Stimulated activated CD4-positive, alpha-beta T cell treated with anti-CD3 and anti-CD28 coated beads, Interleukin-15, amount 100 ng/mL, for 48 hours (primary cell): Measurements from ENCODE around the gene APOBEC3G.
A peak's percentile ranks its signal among the peaks of the same experiment; 100 is the strongest.

Source experiments
- DNase-seq, 2 donors: peaks; one replicate each; pipeline ENCODE4 v3.0.0-alpha.2; 2020; ENCODE audit warnings: low read depth in 2 of 2

The APOBEC3G gene

DNA sequence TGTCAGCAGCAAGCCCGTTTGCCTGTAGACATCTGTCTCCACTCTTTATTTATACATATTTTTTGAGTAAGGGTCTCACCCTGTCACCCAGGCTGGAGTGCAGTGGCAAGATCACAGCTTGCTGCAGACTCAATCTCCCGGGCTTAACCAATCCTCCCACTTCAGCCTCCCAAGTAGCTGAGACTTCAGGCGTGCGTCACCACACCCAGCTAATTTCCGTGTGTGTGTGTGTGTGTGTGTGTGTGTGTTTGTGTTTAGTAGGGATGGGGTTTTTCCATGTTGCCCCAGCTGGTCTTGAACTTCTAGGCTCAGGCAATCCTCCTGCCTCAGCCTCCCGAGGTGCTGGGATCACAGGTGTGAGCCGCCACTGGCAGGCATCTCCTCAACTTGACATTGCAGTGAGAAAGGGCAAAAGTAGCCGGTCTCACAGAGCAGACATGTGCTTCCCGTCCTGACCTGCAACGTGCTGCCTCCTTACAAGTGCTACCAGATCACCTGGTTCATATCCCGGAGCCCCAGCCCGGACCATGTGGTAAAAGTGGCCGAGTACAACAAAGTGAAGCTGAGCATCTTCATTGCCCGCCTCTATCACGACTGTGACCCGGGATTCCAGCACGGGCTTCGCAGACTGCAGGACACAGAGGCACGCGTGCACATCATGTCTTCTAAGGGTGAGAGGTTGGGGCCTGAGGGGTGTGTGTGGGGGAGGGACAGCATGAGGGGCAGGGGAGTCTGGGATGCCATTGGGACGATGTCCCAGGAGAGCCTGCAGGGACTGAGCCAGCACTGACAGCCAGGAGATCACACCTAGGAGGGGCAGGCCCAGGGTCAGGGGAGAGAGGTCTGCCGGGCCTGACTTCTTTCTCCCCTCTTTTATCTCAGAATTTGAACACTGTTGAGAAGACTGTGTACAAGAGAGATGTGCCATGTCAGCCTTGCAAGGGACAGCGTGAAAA is 14.3 kb downstream of the APOBEC3G start:
- no peak for DNase-seq

DNA sequence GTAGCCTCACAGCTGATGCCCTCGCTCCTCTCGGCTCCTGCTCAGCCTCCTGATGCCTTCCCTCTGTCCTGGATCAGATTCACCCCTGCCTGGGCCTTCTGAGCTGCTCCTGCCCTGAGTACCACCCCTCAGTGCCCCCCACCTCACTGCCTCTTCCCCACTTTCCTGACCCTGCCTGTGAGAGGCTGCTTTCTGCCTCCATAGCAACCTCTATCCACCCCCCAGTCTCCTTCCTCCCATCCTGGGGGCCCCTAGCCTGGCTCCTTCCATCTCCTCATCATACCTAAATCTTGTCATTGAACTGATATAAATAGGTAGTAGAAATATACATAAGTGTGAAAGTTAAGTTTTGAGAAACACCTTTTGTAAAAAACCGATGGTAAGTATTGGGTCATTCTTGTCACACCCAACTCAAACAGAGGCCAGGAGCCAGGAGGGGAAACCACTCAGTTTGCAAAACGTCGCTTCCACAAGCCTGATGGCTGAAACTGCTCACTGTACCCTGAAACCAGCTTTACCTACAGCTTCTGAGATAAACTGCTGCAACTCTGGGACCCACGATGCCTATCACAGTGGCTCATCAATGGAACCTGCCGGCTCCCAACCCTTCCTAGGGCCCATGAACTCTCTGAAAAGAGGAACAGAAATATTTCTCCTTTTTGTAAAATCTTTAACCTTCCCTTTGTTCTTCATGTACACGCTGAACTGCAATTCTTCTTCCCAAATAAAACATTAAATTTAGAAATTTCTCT is 15.2 kb downstream of the APOBEC3G start:
- no peak for DNase-seq

DNA sequence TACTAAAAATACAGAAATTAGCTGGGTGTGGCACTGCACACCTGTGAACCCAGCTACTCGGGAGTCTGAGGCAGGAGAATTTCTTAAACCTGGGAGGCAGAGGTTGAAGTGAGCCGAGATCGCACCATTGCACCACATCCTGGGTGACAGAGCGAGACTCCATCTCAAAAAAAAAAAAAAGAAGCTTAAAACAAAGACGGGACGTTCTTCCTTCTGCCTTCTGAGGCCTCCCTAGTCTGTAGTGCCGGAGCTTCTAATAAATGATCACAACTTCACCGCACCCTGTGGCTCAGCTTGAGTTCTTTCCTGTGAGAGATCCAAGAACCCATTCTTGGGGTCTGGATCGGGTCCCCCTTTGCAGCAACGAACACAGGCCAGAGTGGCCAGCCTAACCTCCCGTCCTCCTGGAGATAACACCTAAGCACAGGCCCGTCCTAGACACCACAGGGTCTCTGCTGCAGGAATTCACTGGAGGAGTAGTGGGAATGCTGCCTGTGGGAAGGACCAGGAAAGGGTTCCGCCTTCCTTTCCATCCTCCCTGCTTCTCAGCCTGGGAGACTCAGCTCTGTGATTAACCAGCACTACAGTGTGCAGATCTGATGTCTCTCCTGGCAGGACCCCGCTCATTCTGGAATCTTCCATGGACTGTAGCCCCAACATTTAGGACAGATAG is 17.8 kb downstream of the APOBEC3G start:
- DNase-seq, result no peak

DNA sequence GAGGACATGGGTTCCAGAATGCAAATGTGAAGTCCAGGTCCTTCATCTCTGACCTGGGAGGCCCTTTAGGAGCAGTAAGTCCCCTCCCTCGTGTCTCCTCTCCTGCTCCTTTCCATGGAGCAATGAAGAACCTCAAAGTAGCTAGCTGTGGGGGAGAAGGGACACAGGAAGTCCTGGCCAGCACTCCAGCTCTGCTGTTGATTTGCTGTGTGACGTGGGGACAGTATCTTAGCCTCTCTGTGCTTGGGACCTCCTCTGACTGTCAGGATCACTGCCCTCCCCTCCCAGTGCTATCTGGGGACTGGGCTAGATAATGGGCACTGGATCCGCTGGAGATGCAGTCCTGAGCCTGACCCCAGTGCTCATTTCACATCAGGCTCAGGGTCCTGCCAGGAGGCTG is 18.9 kb downstream of the APOBEC3G start:
- DNase-seq, result no peak

- DNase-seq, result no peak
Observed at GRCh38 chr22:39097098-39098020, 20.3 kb downstream of the APOBEC3G start, which contains the start of gene APOBEC3H. TSS of gene APOBEC3H (plus strand) at chr22:39097244. CDS start at chr22:39100279, 3,035 bp downstream.

GRCh38 chr22:39098026-39098425 is 21.0 kb downstream of the APOBEC3G start:
- no peak for DNase-seq

GRCh38 chr22:39098576-39098975 is 21.5 kb downstream of the APOBEC3G start:
- no peak for DNase-seq

DNA sequence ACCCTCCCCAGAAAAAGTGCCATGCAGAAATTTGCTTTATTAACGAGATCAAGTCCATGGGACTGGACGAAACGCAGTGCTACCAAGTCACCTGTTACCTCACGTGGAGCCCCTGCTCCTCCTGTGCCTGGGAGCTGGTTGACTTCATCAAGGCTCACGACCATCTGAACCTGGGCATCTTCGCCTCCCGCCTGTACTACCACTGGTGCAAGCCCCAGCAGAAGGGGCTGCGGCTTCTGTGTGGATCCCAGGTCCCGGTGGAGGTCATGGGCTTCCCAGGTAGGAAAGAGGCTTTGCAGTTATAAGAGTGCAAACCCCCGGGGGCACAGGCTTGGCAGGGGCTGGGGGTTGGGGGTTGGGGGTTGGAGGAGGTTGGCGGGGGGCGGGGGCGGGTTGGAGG is 24.2 kb downstream of the APOBEC3G start:
- DNase-seq, result no peak

DNA sequence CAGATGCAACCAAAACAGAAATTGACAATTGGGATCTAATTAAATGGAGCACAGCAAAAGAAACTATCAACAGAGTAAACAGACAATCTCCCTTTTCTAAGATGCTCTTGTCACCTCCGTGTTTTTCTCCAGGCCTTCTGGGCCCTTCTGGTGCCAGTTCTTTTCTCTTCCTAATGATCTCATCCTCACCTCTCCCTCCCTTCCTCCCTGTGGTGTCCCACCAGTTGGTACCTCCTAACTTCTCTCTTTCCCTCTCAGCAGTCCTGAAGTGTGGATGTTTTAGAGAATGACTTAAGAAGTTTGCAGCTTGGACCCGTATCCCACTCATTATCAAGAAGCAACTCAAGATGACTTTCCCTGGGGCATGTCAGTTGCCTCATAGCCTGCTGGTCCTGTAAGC is 26.4 kb downstream of the APOBEC3G start:
- DNase-seq, result no peak

DNA sequence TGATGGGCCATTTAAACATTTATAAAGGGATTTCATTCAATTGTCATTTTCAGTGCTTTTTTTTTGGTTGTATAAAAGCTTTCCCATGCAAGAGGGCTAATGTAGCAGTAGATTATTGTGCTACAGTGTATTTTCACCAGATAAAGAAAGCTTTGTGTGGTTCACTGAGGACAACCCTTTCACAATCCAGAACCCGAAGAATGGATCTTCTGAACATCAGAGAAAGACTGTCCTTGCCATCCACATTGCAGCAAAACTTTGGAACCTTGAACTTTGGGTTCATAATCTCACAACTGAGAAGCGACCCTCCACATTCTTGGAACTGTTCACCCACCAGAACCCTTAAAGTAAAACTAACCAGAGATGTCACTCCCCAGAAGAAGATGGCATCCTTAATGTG is 29.3 kb downstream of the APOBEC3G start:
- no peak for DNase-seq

- no peak for DNase-seq
Observed at GRCh38 chr22:39108487-39108886, 31.4 kb downstream of the APOBEC3G start.

- DNase-seq, result no peak
Observed at GRCh38 chr22:39109361-39109760, 32.3 kb downstream of the APOBEC3G start.

- no peak for DNase-seq
Observed at GRCh38 chr22:39110631-39111561, 33.8 kb downstream of the APOBEC3G start.

DNA sequence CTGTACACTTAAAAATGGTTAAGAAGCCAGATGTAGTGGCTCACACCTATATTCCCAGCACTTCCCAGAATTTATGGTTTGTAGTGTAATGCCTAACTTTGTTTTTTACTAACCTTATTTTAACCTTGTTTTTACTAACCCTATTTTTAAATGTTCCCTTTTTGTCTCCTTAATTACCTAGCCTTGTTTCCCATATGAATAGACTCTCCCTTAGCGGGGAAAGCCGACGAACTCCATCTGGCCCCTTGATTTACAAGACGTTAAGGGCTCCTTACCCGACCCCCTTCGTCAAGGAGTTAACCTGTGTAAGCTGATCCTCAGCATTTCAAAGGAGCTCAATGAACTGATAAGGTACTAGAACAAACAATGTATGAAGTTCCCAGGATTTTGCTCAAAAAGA is 37.0 kb downstream of the APOBEC3G start:
- no peak for DNase-seq

DNA sequence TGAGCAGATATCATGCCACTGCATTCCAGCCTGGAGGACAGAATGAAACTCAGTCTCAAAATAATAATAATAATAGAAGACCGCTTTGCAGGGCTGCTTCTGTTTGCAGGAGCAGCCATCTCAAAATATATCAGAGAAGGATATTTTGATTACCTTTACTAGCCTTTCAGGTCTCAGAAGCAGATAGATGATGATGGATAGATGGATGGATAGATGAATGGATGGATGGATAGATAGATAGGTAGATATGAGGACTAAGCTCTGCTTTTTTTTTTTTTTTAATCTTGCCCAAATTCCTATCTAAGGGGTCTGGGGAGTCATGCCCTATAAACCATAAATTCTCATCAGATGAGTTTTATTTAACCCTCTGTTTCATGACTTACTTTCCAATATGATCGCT is 38.5 kb downstream of the APOBEC3G start:
- DNase-seq, result no peak

DNA sequence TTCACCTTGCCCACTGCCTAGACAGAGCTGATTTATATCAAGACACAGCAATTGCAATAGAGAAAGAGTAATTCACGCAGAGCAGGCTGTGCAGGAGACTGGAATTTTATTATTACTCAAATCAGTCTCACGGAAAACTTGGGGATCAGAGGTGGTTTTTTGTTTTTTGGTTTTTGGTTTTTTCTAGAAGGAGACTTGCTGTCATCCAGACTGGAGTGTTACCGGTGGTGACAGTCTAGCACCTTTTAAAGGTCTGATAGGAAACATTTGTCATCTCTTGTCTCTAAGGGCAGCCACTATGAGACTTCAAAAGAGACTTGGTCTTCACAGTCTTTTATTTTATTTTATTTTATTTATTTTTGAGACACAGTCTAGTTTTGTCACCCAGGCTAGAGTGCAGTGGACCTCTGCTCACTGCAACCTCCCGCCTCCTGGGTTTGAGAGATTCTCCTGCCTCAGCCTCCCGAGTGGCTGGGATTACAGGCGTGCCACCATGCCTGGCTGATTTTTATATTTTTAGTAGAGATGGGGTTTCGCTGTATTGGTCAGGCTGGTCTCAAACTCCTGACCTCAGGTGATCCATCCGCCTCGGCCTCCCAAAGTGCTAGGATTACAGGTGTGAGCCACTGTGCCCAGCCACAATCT is 39.0 kb downstream of the APOBEC3G start:
- DNase-seq, result no peak

- DNase-seq, result peak; percentile 54 to 68
Observed at GRCh38 chr22:39117585-39118191, 40.6 kb downstream of the APOBEC3G start.

- no peak for DNase-seq
Observed at GRCh38 chr22:39120983-39121382, 43.9 kb downstream of the APOBEC3G start.
